PC-3 (cell line): Measurements from ENCODE around the gene DNAJC5. TPM values are rescaled to one million over a fixed set of nuclear protein-coding genes. Genes with fewer than 3 reads are reported as not detected.

Experiments
- ATAC-seq: fragments of 200-7000 bp; cut with Tn5 transposase; 2 replicates; pipeline ENCODE4 v1.9.1; 2020; ENCODE audit warnings: mild to moderate bottlenecking, moderate library complexity
- BruUV-seq: library from RNA; stranded (reverse); fragments of 400-500 nt; replicated peaks from 2 replicates; lab custom pipeline; 2021; lab: Mats Ljungman, UMichigan
- CTCF ChIA-PET: fragments of 300-600 bp; sonication (Branson Sonifier 250); formaldehyde crosslinking; loops from one replicate; lab custom pipeline; 2022; ENCODE audit warnings: antibody characterized with exemption; lab: Charles Lee
- POLR2A ChIA-PET: fragments of 300-600 bp; sonication (Branson Sonifier 250); formaldehyde crosslinking; loops from one replicate; lab custom pipeline; 2022; ENCODE audit warnings: antibody characterized with exemption; ENCODE audit not compliant: unreplicated experiment; lab: Charles Lee
- DNase-seq: peaks from one replicate; pipeline ENCODE4 v3.0.0-alpha.2; 2015
- H2AFZ ChIP-seq: fragments of 300-600 bp; sonication (generic); 2 replicates; pipeline ENCODE4 v1.6.0; 2016; ENCODE audit warnings: antibody characterized with exemption, low read length
- H3F3A ChIP-seq: fragments of 300-600 bp; sonication (generic); one replicate; pipeline ENCODE4 v1.6.0; 2017; ENCODE audit warnings: antibody characterized with exemption, low read length, control low read depth, mild to moderate bottlenecking; ENCODE audit not compliant: unreplicated experiment
- H3K27ac ChIP-seq: fragments of 300-600 bp; sonication (generic); 2 replicates; pipeline ENCODE4 v1.5.1; 2016; ENCODE audit warnings: mild to moderate bottlenecking, low read length
- H3K27me3 ChIP-seq: fragments of 300-600 bp; sonication (generic); 2 replicates; pipeline ENCODE4 v1.6.1; 2016; ENCODE audit warnings: low read length, mixed read lengths
- H3K36me3 ChIP-seq: fragments of 300-600 bp; sonication (generic); 2 replicates; pipeline ENCODE4 v1.6.1; 2016; ENCODE audit warnings: low read depth, mixed run types, low read length, mixed read lengths
- H3K4me1 ChIP-seq: fragments of 300-600 bp; sonication (generic); 2 replicates; pipeline ENCODE4 v1.5.1; 2016; ENCODE audit warnings: low read length; ENCODE audit not compliant: insufficient read depth
- H3K4me2 ChIP-seq: fragments of 300-600 bp; sonication (generic); 2 replicates; pipeline ENCODE4 v1.6.0; 2016; ENCODE audit warnings: low read length
- H3K4me3 ChIP-seq: fragments of 300-600 bp; sonication (generic); 2 replicates; pipeline ENCODE4 v1.5.1; 2016; ENCODE audit warnings: mild to moderate bottlenecking, low read length, mixed read lengths
- H3K79me2 ChIP-seq: fragments of 300-600 bp; sonication (generic); 2 replicates; pipeline ENCODE4 v1.6.1; 2017; ENCODE audit warnings: low read length, mixed read lengths
- H3K9ac ChIP-seq: fragments of 300-600 bp; sonication (generic); 2 replicates; pipeline ENCODE4 v1.6.0; 2016; ENCODE audit warnings: mild to moderate bottlenecking, low read length
- H3K9me2 ChIP-seq: fragments of 300-600 bp; sonication (generic); replicated peaks from 2 replicates; pipeline ENCODE4 v1.6.1; 2016; ENCODE audit warnings: mixed run types, low read length, mixed read lengths
- H3K9me3 ChIP-seq: fragments of 300-600 bp; sonication (generic); 2 replicates; pipeline ENCODE4 v1.6.1; 2016; ENCODE audit warnings: low read length, mixed read lengths
- H4K20me1 ChIP-seq: fragments of 300-600 bp; sonication (generic); 2 replicates; pipeline ENCODE4 v1.6.1; 2016; ENCODE audit warnings: low read length, mixed read lengths
- CTCF ChIP-seq: fragments of 300-600 bp; sonication (generic); conservative IDR thresholded peaks from 2 replicates; pipeline ENCODE4 v1.5.1; 2017; ENCODE audit warnings: antibody characterized with exemption, low read depth, mild to moderate bottlenecking, low read length
- EZH2 ChIP-seq: fragments of 300-600 bp; sonication (generic); IDR thresholded peaks from one replicate; pipeline ENCODE4 v1.6.1; 2017; ENCODE audit warnings: antibody characterized with exemption, mild to moderate bottlenecking, low read length; ENCODE audit not compliant: unreplicated experiment
- EZH2phosphoT487 ChIP-seq: fragments of 300-600 bp; sonication (generic); IDR thresholded peaks from 2 replicates; pipeline ENCODE4 v1.6.1; 2018; ENCODE audit warnings: mild to moderate bottlenecking, antibody characterized with exemption, low read length, borderline replicate concordance
- intact Hi-C: fragments of 100-400 bp; cut with micrococcal nuclease; formaldehyde crosslinking; loops from 2 replicates; pipeline ENCODE4 v1.9.0; 2023
- total RNA-seq: library from RNA; depleted of rRNA; stranded (reverse); fragments of >200 nt; gene quantifications from 2 replicates; pipeline ENCODE4 v1.2.3, GENCODE V29; 2014

DNAJC5 gene
- total RNA-seq, 1 experiment from 2014 or later = 73.7 TPM

GRCh38 chr20:63945031-63945658, 50.2 kb downstream of the DNAJC5 start:
- Histone ChIP-seq H3K4me3 (no peak overlapping the region), H3K4me2 (no peak overlapping the region), H3K9ac (no peak overlapping the region), H3F3A (peaks cover 9% of the 10 kb centered on the region), H3K4me1 (peaks cover 14% of the 10 kb centered on the region), H3K36me3 (peaks cover 19% of the 10 kb centered on the region), H3K79me2 (peaks cover 45% of the 10 kb centered on the region), H4K20me1 (peaks cover 49% of the 10 kb centered on the region), H3K27ac (no peak overlapping the region), H3K9me2 (no peaks in the 10 kb centered on the region), H2AFZ (no peak overlapping the region), H3K9me3 (no peaks in the 10 kb centered on the region), H3K27me3 (no peaks in the 10 kb centered on the region)
- CTCF ChIA-PET = no interaction called here
- no TSS peak for BruUV-seq
- DNase-seq = no peak
- no peak for ATAC-seq
- POLR2A ChIA-PET = no interaction called here
- TF ChIP-seq EZH2phosphoT487 (no peak), CTCF (no peak), EZH2 (no peak)
- intact Hi-C loops = no loop called here

DNA sequence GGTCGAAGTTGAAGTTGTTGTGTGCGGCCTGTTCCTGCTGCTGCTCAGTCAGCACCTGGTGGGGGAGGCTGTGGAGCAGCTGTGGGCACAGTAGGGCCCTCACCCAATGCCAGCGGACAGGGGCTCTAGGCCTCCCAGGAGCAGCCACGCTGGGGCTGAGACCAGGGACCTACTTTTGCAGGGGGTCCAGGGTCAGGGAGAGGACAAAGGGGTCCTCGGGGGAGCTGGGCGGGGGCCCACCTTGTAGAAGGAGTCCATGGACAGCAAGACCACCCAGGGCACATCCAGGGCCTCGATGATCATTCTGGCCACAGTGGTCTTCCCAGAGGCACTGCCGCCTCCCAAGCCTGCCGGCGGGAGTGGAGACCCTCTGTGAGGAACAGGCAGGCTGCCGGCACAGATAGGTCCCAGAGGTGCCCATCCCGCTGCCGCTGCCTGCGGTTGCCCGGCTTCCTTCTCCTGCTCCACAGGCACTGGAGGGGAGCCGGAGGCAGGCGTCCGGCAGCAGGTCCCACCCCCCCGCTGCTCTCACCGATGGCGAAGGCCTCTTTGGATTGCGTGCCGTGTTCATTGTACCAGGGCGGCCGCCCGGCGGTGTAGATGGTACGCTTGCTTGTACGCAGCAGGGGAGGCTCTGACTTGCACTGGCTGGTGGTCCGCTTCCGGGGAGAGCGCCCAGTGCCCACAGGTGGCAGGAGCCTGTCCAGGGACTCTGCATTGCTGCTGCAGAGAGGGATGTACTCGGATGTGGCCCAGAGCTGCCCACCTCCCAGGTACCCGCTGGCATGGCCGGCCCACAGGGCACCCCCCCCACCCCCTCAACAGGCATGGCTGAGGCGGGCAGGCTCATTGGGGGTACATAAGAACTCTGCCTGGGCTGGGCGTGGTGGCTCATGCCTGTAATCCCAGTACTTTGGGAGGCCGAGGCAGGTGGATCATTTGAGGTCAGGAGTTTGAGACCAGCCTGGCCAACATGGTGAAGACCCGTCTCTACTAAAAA, 51.3 kb downstream of the DNAJC5 start:
- Histone ChIP-seq H3K79me2 (peaks cover 56% of the 10 kb centered on the region), H3K4me1 (peaks cover 14% of the 10 kb centered on the region), H3K9me2 (no peaks in the 10 kb centered on the region), H3K27ac (no peak overlapping the region), H2AFZ (no peak overlapping the region), H3K4me2 (no peak overlapping the region), H3K27me3 (no peaks in the 10 kb centered on the region), H3K9me3 (no peaks in the 10 kb centered on the region), H3K9ac (no peak overlapping the region), H3F3A (peaks cover 8% of the 10 kb centered on the region), H3K4me3 (no peak overlapping the region), H3K36me3 (peaks cover 9% of the 10 kb centered on the region), H4K20me1 (peaks cover 55% of the 10 kb centered on the region)
- no peak for TF ChIP-seq EZH2
- TF ChIP-seq CTCF = no peak
- no peak for TF ChIP-seq EZH2phosphoT487
- DNase-seq (no peak), ATAC-seq (no peak)
- intact Hi-C loops = no loop called here
- CTCF ChIA-PET = no interaction called here
- POLR2A ChIA-PET = no interaction called here
- BruUV-seq = no TSS peak
